Measurements from ENCODE around the gene CCL11. TPM values are rescaled to one million over a fixed set of nuclear protein-coding genes. Genes with fewer than 3 reads are reported as not detected.

The CCL11 gene
- total RNA-seq, 1 donor from 2014 or later, result 0.98 TPM

DNA sequence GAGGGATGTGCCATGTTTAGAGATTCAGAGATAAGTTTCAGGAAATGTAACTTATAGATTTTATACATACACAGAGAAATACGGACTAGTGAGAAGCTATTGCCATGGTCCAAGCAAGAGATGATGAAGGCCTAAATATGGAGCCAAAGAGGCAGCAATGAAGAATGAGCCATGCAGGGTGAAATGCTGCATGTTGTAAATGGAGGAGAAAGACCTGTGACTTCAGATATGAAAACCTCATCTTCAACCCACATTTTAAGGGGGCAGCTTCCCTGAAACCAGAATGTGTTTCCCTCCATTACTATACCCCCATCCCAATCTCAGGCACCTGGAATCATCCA lies 27.6 kb upstream of the CCL11 start:
- DNase-seq (no peak), ATAC-seq (no peak)
- no peak overlapping the region for H3K27ac ChIP-seq
- no peaks in the 10 kb centered on the region for H3K27me3 ChIP-seq
- no peaks in the 10 kb centered on the region for H3K9me3 ChIP-seq
- TF ChIP-seq, protein P1, sequence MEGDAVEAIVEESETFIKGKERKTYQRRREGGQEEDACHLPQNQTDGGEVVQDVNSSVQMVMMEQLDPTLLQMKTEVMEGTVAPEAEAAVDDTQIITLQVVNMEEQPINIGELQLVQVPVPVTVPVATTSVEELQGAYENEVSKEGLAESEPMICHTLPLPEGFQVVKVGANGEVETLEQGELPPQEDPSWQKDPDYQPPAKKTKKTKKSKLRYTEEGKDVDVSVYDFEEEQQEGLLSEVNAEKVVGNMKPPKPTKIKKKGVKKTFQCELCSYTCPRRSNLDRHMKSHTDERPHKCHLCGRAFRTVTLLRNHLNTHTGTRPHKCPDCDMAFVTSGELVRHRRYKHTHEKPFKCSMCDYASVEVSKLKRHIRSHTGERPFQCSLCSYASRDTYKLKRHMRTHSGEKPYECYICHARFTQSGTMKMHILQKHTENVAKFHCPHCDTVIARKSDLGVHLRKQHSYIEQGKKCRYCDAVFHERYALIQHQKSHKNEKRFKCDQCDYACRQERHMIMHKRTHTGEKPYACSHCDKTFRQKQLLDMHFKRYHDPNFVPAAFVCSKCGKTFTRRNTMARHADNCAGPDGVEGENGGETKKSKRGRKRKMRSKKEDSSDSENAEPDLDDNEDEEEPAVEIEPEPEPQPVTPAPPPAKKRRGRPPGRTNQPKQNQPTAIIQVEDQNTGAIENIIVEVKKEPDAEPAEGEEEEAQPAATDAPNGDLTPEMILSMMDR (IDR thresholded peaks at IDR 0.05), result no peak
- no peak overlapping the region for H3K4me3 ChIP-seq
- H3K4me1 ChIP-seq, result peaks cover 30% of the 10 kb centered on the region
- no peaks in the 10 kb centered on the region for H3K36me3 ChIP-seq
- intact Hi-C loops (cut with DNase I), result no loop called here

DNA sequence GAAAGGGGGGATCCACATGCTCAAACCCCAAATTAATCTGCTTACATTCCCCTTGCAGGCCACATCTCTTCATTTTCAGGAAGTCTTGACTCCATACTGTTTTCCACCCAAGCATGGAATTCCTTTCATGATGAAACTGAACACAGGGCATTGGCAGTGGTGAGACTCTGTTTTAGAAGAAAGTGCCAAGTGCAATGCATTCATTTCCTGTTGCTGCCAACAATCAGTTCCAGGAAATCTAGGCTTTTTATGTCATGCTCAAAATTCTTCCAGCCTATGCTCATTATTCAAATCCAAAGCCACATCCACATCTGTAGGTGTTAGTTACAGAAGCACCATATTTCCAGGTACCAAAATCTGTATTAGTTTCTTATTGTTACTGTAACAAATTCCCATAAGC lies 26.4 kb upstream of the CCL11 start:
- Histone ChIP-seq H3K27ac (no peak overlapping the region), H3K9me3 (no peaks in the 10 kb centered on the region), H3K36me3 (no peaks in the 10 kb centered on the region), H3K4me3 (no peak overlapping the region), H3K27me3 (no peaks in the 10 kb centered on the region), H3K4me1 (peaks cover 18% of the 10 kb centered on the region)
- TF ChIP-seq, protein P1 (IDR thresholded peaks at IDR 0.05), result no peak
- ATAC-seq (no peak), DNase-seq (no peak)
- intact Hi-C loops (cut with DNase I), result no loop called here

DNA sequence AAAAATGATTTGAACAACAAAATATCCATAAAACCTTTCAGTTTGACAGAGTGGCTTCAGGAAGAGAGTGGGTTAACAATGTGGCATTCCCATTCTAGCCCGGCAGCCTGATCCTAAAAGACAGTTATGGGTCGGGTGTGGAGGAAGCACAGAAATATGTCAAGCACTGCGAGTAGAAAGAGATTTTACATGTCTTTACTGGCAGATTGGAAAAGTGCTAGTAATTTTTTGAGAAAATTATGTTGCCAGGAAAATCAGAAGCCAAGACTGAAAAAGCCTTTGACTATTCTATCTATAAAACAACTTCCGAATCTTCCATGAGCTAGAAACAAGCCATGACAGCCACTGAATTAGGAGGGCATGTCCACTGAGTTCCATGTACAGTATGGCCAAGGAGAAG lies 24.7 kb upstream of the CCL11 start:
- Histone ChIP-seq H3K4me3 (no peak overlapping the region), H3K36me3 (no peaks in the 10 kb centered on the region), H3K27me3 (no peaks in the 10 kb centered on the region), H3K4me1 (peaks cover under 1% of the 10 kb centered on the region), H3K27ac (no peak overlapping the region), H3K9me3 (no peaks in the 10 kb centered on the region)
- intact Hi-C loops (cut with DNase I), result no loop called here
- TF ChIP-seq, protein P1 (IDR thresholded peaks at IDR 0.05), result no peak
- no peak for DNase-seq
- no peak for ATAC-seq

DNA sequence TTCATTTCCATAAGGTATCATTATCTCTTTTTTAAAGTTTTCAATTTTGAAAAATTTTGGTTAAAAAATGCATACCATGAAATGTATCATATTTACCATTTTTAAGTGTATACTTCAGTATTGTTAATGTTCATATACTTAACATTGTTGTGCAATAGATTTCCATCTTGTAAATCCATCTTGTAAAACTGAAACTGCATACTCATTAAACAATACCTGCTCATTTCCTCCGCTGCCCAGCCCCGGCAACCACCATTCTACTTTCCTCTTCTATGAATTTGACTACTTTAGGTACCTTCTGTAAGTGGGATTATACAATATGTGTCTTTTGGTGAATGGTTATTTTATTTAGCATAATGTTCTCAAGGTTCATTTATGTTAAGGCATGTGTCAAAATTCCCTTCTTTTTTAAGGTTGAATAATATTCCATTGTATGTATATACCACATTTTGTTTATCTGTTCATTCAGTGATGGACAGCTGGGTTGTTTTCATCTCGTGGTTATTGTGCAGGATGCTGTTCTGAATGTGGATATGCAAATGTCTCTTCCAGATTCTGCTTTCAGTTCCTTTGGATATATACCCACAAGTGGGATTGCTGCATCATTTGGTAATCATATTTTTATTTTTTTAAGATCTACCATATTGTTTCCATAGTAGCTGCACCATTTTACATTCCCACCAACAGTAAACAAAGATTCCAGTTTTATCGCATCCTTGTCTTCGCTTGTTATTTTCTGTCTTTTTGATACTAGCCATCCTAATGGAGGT lies 23.8 kb upstream of the CCL11 start:
- TF ChIP-seq, protein P1 (IDR thresholded peaks at IDR 0.05), result no peak
- DNase-seq (no peak), ATAC-seq (no peak)
- no peaks in the 10 kb centered on the region for H3K36me3 ChIP-seq
- H3K9me3 ChIP-seq, result no peaks in the 10 kb centered on the region
- H3K4me3 ChIP-seq, result no peak overlapping the region
- no peaks in the 10 kb centered on the region for H3K27me3 ChIP-seq
- H3K4me1 ChIP-seq, result no peaks in the 10 kb centered on the region
- no peak overlapping the region for H3K27ac ChIP-seq
- intact Hi-C loops (cut with DNase I), result no loop called here

DNA sequence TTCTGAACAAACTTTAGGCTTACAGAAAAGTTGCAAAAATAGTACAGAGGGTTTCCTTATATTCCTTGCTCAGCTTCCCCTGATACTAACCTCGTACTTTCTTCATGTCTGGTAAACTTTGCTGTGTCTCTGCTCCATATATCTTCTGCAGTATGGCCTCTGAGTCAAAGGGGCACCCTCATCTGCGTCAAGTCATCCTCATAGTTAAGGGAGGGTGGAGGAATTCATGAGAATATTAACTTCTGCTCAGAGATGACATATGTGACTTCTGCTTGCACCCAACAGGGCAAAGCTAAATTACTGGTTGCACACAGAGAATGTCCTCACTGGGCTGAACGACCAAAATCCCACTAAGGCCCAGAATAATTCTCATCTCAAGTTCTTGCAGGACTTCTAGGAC lies 19.8 kb upstream of the CCL11 start:
- ATAC-seq (no peak), DNase-seq (no peak)
- Histone ChIP-seq H3K4me1 (no peaks in the 10 kb centered on the region), H3K4me3 (no peak overlapping the region), H3K27me3 (no peaks in the 10 kb centered on the region), H3K36me3 (no peaks in the 10 kb centered on the region), H3K9me3 (no peaks in the 10 kb centered on the region), H3K27ac (no peak overlapping the region)
- TF ChIP-seq, protein P1 (IDR thresholded peaks at IDR 0.05), result no peak
- intact Hi-C loops (cut with DNase I), result no loop called here

DNA sequence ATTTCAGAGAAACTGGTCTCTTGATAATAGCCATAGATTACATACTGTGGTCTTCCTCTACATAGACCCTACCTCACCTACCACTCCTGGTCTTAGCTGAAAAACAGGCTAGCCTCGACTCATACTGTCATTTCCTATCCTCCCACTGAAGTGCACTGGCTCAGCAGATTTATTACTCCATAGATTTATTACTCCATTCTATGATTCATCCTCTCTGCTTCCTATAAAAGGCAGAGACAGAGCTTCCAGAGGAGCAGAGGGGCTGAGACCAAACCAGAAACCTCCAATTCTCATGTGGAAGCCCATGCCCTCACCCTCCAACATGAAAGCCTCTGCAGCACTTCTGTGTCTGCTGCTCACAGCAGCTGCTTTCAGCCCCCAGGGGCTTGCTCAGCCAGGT lies 15.6 kb upstream of the CCL11 start, which contains the start of gene CCL7:
Gene CCL7, plus strand, starts transcription at position 253 of the 400 bp plus-strand sequence. Its CDS starts 70 bp downstream, at position 323.
- no peaks in the 10 kb centered on the region for H3K27me3 ChIP-seq
- no peaks in the 10 kb centered on the region for H3K36me3 ChIP-seq
- intact Hi-C loops (cut with DNase I), result no loop called here
- no peaks in the 10 kb centered on the region for H3K4me1 ChIP-seq
- H3K27ac ChIP-seq, result no peak within 1 kb of the TSS
- DNase-seq (no peak), ATAC-seq (peak; percentile 65)
- no peak within 1 kb of the TSS for H3K4me3 ChIP-seq
- H3K9me3 ChIP-seq, result no peaks in the 10 kb centered on the region
- TF ChIP-seq, protein P1 (IDR thresholded peaks at IDR 0.05), result no peak
